OCI-LY7 (cell line): Measurements from ENCODE around the gene FOLR2. TPM values are rescaled to one million over a fixed set of nuclear protein-coding genes. Genes with fewer than 3 reads are reported as not detected.
A peak's percentile ranks its signal among the peaks of the same experiment; 100 is the strongest.
"Not testable (repeated sequence)": the region's sequence is repeated elsewhere in the genome, so short reads cannot be mapped to it uniquely, and the experiment has no call there.

Source experiments
- BruUV-seq: library from RNA; stranded (reverse); fragments of 400-500 nt; replicated peaks from 2 replicates; lab custom pipeline; 2021; lab: Mats Ljungman, UMichigan
- CTCF ChIA-PET: fragments of 300-600 bp; sonication (Branson Sonifier 250); formaldehyde crosslinking; loops from one replicate; lab custom pipeline; 2022; ENCODE audit warnings: antibody characterized with exemption; ENCODE audit not compliant: unreplicated experiment; lab: Charles Lee
- POLR2A ChIA-PET: fragments of 300-600 bp; sonication (Branson Sonifier 250); formaldehyde crosslinking; loops from one replicate; lab custom pipeline; 2022; ENCODE audit warnings: antibody characterized with exemption; lab: Charles Lee
- DNase-seq: peaks from one replicate; pipeline ENCODE4 v3.0.0-alpha.2; 2015; ENCODE audit warnings: low spot score
- H2AFZ ChIP-seq: fragments of 200-600 bp; sonication (generic), shearing (Covaris generic); 2 replicates; pipeline ENCODE4 v1.6.1; 2014; ENCODE audit warnings: mild to moderate bottlenecking, antibody characterized with exemption, low read length, moderate library complexity
- H3K27ac ChIP-seq: fragments of 200-600 bp; sonication (generic); 2 replicates; pipeline ENCODE4 v1.5.1; 2014; ENCODE audit warnings: mixed run types, low read depth, mild to moderate bottlenecking, moderate library complexity, low read length, inconsistent platforms; ENCODE audit not compliant: poor library complexity, severe bottlenecking
- H3K36me3 ChIP-seq: fragments of 200-600 bp; sonication (generic); 2 replicates; pipeline ENCODE4 v1.6.1; 2014; ENCODE audit warnings: mild to moderate bottlenecking, antibody characterized with exemption, low read length, moderate library complexity, mixed read lengths; ENCODE audit not compliant: insufficient read depth
- H3K4me1 ChIP-seq: fragments of 200-600 bp; sonication (generic); 2 replicates; pipeline ENCODE4 v1.5.1; 2014; ENCODE audit warnings: mild to moderate bottlenecking, low read length; ENCODE audit not compliant: insufficient read depth, poor library complexity, severe bottlenecking
- H3K4me2 ChIP-seq: fragments of 200-600 bp; sonication (generic); 2 replicates; pipeline ENCODE4 v1.6.1; 2014; ENCODE audit warnings: mild to moderate bottlenecking, low read length
- H3K4me3 ChIP-seq: fragments of 200-600 bp; sonication (generic); 2 replicates; pipeline ENCODE4 v1.5.1; 2014; ENCODE audit warnings: mild to moderate bottlenecking, low read depth, low read length; ENCODE audit not compliant: poor library complexity, severe bottlenecking
- H3K79me2 ChIP-seq: fragments of 200-600 bp; sonication (generic); 2 replicates; pipeline ENCODE4 v1.6.1; 2016; ENCODE audit warnings: low read depth, mild to moderate bottlenecking, low read length, moderate library complexity, mixed read lengths; ENCODE audit not compliant: insufficient read depth
- H3K9me2 ChIP-seq: fragments of 200-600 bp; sonication (generic); 2 replicates; pipeline ENCODE4 v1.6.1; 2016; ENCODE audit warnings: mild to moderate bottlenecking, low read length, mixed read lengths; ENCODE audit not compliant: insufficient read depth
- H3K9me3 ChIP-seq: fragments of 200-600 bp; sonication (generic); 2 replicates; pipeline ENCODE4 v1.6.1; 2014; ENCODE audit warnings: mild to moderate bottlenecking, mixed run types, low read length, mixed read lengths
- H4K20me1 ChIP-seq: fragments of 200-600 bp; sonication (generic); 2 replicates; pipeline ENCODE4 v1.6.1; 2014; ENCODE audit warnings: mild to moderate bottlenecking, antibody characterized with exemption, low read length, moderate library complexity, mixed read lengths; ENCODE audit not compliant: insufficient read depth
- EZH2phosphoT487 ChIP-seq: fragments of 200-600 bp; sonication (generic); IDR thresholded peaks from 2 replicates; pipeline ENCODE4 v1.6.1; 2018; ENCODE audit warnings: low read depth, borderline replicate concordance, mild to moderate bottlenecking, mixed run types, antibody characterized with exemption, low read length, moderate library complexity, mixed read lengths
- intact Hi-C: fragments of 100-400 bp; cut with micrococcal nuclease; formaldehyde crosslinking; loops from one replicate; pipeline ENCODE4 v1.10.0; 2022; ENCODE audit not compliant: unreplicated experiment
- total RNA-seq, 2 experiments: library from RNA; depleted of rRNA in 1 of 2; stranded (reverse); fragments of >200 nt in 1 of 2; shearing (Covaris generic) in 1 of 2; gene quantifications; 2 replicates each; pipeline ENCODE4 v1.2.3, GENCODE V29; 2014 to 2022
- TF ChIP-seq, protein P1 (sequence below): fragments of 200-600 bp; sonication (generic); conservative IDR thresholded peaks from 2 replicates; pipeline ENCODE4 v1.5.1; 2014; ENCODE audit warnings: mild to moderate bottlenecking, antibody characterized with exemption, low read length, moderate library complexity, mixed read lengths

FOLR2 gene
- total RNA-seq, 2 experiments from 2014 or later = 12.8 to 14.4 TPM

DNA sequence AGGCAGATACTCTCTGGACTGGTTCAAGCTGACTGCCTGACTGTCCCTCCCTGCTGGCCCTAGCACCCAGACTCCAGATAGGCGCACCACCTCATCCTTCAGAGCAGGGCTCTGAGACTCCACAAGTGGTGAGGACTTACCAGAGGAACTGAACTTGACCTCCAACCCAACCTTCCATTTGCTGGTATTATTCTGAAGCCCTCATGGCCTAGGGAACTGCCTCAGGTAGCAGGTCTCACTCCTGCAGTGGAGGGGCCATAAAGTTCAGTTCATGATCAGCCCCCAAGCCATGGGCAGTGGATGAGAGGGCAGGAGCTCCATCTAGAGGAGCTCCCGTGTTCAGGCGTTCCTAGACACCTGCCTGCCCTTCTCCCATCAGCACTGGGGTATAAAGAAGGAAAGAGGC lies 35.0 kb upstream of the FOLR2 start:
- H3K36me3 ChIP-seq, H3K4me2 ChIP-seq, BruUV-seq, POLR2A ChIA-PET, intact Hi-C loops, H3K4me1 ChIP-seq, H3K9me3 ChIP-seq, H2AFZ ChIP-seq, H3K9me2 ChIP-seq, H3K27ac ChIP-seq, H4K20me1 ChIP-seq, H3K4me3 ChIP-seq, CTCF ChIA-PET, H3K79me2 ChIP-seq: not testable (repeated sequence)
- TF ChIP-seq, protein P1, sequence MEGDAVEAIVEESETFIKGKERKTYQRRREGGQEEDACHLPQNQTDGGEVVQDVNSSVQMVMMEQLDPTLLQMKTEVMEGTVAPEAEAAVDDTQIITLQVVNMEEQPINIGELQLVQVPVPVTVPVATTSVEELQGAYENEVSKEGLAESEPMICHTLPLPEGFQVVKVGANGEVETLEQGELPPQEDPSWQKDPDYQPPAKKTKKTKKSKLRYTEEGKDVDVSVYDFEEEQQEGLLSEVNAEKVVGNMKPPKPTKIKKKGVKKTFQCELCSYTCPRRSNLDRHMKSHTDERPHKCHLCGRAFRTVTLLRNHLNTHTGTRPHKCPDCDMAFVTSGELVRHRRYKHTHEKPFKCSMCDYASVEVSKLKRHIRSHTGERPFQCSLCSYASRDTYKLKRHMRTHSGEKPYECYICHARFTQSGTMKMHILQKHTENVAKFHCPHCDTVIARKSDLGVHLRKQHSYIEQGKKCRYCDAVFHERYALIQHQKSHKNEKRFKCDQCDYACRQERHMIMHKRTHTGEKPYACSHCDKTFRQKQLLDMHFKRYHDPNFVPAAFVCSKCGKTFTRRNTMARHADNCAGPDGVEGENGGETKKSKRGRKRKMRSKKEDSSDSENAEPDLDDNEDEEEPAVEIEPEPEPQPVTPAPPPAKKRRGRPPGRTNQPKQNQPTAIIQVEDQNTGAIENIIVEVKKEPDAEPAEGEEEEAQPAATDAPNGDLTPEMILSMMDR = peak; percentile 39; the same call in 1 of the 2 replicates
- peak; percentile 4 for DNase-seq

GRCh38 chr11:72188267-72188666 lies 28.3 kb upstream of the FOLR2 start:
- H3K4me1 ChIP-seq = no peaks in the 10 kb centered on the region
- H3K36me3 ChIP-seq = no peaks in the 10 kb centered on the region
- H3K79me2 ChIP-seq = no peaks in the 10 kb centered on the region
- no peak overlapping the region for H3K4me2 ChIP-seq
- POLR2A ChIA-PET = no interaction called here
- H4K20me1 ChIP-seq = no peaks in the 10 kb centered on the region
- no peak overlapping the region for H2AFZ ChIP-seq
- H3K9me2 ChIP-seq = no peaks in the 10 kb centered on the region
- H3K27ac ChIP-seq = no peak overlapping the region
- CTCF ChIA-PET = interaction anchor here (1.1 kb wide), 1 partner anchor 203 kb away, joined by 3 read pairs; no protein-coding TSS in a partner anchor
- intact Hi-C loops = no loop called here
- H3K4me3 ChIP-seq = no peak overlapping the region
- no TSS peak for BruUV-seq
- TF ChIP-seq, protein P1 = no peak
- no peak for TF ChIP-seq EZH2phosphoT487
- no peak for DNase-seq
- H3K9me3 ChIP-seq = no peaks in the 10 kb centered on the region

DNA sequence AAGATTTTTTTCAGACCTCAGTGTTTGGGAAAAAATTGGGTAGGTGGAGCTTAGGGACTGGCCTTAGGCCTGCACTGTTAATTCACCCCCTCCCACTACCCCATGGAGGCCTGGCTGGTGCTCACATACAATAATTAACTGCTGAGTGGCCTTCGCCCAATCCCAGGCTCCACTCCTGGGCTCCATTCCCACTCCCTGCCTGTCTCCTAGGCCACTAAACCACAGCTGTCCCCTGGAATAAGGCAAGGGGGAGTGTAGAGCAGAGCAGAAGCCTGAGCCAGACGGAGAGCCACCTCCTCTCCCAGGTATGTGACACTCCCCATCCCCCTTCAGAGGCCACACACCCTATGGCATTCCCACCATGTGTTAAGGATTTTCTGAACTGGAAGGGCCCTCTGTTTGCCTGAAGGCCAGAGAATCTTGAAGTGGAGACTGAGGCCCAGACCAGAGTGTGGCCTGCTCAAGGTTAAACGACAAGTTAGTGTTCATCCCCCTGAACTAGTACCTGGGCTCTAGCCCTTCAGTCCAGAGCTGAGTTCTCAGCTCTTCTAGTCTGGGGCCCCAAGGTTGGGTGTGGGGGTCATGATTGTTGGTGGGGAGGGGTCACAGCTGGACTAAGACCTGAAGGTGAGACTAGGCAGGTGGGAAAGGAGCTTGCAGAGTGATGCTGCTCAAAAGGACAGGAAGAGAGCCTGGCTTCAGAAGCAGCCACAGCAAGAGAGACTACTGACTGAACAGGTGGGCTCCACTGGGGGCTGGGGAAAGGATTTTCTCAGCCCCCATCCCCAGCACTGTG lies 26.9 kb upstream of the FOLR2 start:
- POLR2A ChIA-PET = no interaction called here
- TF ChIP-seq, protein P1 = no peak
- TF ChIP-seq EZH2phosphoT487 = no peak
- BruUV-seq = no TSS peak
- no peaks in the 10 kb centered on the region for H3K36me3 ChIP-seq
- no peak overlapping the region for H3K4me2 ChIP-seq
- no peak overlapping the region for H3K27ac ChIP-seq
- H3K4me1 ChIP-seq = no peaks in the 10 kb centered on the region
- CTCF ChIA-PET = interaction anchor here (1.1 kb wide), 1 partner anchor 202 kb away, joined by 3 read pairs; no protein-coding TSS in a partner anchor
- no peak for DNase-seq
- H3K9me3 ChIP-seq = no peaks in the 10 kb centered on the region
- intact Hi-C loops = no loop called here
- H3K79me2 ChIP-seq = no peaks in the 10 kb centered on the region
- no peak overlapping the region for H2AFZ ChIP-seq
- no peak overlapping the region for H3K4me3 ChIP-seq
- H4K20me1 ChIP-seq = no peaks in the 10 kb centered on the region
- H3K9me2 ChIP-seq = no peaks in the 10 kb centered on the region
